HepG2 (cell line): ENCODE results near the gene TMEM131L. TPM values are rescaled to one million over a fixed set of nuclear protein-coding genes. Genes with fewer than 3 reads are reported as not detected.

Experiments used
- AKAP8 ChIP-seq: sonication (generic); formaldehyde crosslinking; IDR thresholded peaks from 2 replicates; pipeline ENCODE4 v1.5.1; 2020; ENCODE audit warnings: mild to moderate bottlenecking, missing genetic modification reagents
- ARHGAP35 ChIP-seq: sonication (generic); formaldehyde crosslinking; IDR thresholded peaks from 2 replicates; pipeline ENCODE4 v1.9.0; 2022; ENCODE audit warnings: mild to moderate bottlenecking, inconsistent platforms, moderate library complexity, missing genetic modification reagents, borderline replicate concordance
- CBX5 ChIP-seq: sonication (generic); formaldehyde crosslinking; IDR thresholded peaks from 2 replicates; pipeline ENCODE4 v1.4.0; 2020; ENCODE audit warnings: missing genetic modification reagents, borderline replicate concordance
- CREB1 ChIP-seq, 2 experiments: fragments of 450-650 bp in 1 of 2; IDR thresholded peaks; 2 replicates each; pipeline ENCODE4 v1.6.1; 2016 to 2017; ENCODE audit warnings: control low read depth in 1 of 2, mild to moderate bottlenecking in 1 of 2, missing compliant biosample characterization in 1 of 2, missing genetic modification characterization in 1 of 2
- DRAP1 ChIP-seq: IDR thresholded peaks from 2 replicates; pipeline ENCODE4 v1.6.1; 2016; ENCODE audit warnings: missing genetic modification reagents, missing compliant biosample characterization
- GATAD2A ChIP-seq: IDR thresholded peaks from 2 replicates; pipeline ENCODE4 v1.6.1; 2016
- GPN1 ChIP-seq: sonication (generic); formaldehyde crosslinking; IDR thresholded peaks from 2 replicates; pipeline ENCODE4 v1.5.1; 2020; ENCODE audit warnings: missing genetic modification reagents, borderline replicate concordance
- HNRNPUL1 ChIP-seq: fragments of 200-400 bp; formaldehyde crosslinking; IDR thresholded peaks from 2 replicates; pipeline ENCODE4 v1.6.1; 2017; ENCODE audit warnings: low read depth, mild to moderate bottlenecking, low read length, moderate library complexity
- IRF1 ChIP-seq: sonication (generic); formaldehyde crosslinking; IDR thresholded peaks from 2 replicates; pipeline ENCODE4 v1.4.0; 2020; ENCODE audit warnings: low read depth, mild to moderate bottlenecking, missing genetic modification reagents
- KDM3A ChIP-seq: IDR thresholded peaks from 2 replicates; pipeline ENCODE4 v1.6.1; 2018; ENCODE audit warnings: low read depth, missing compliant biosample characterization
- NFIC ChIP-seq: IDR thresholded peaks from 2 replicates; pipeline ENCODE4 v1.6.1; 2012; ENCODE audit warnings: mild to moderate bottlenecking, low read length, inconsistent platforms
- PHF20 ChIP-seq: sonication (generic); formaldehyde crosslinking; IDR thresholded peaks from 2 replicates; pipeline ENCODE4 v1.5.0; 2020; ENCODE audit warnings: mild to moderate bottlenecking, missing genetic modification reagents
- ZBTB33 ChIP-seq: sonication (generic); formaldehyde crosslinking; IDR thresholded peaks from 2 replicates; pipeline ENCODE4 v1.4.0; 2020; ENCODE audit warnings: missing genetic modification reagents
- ZBTB38 ChIP-seq: sonication (generic); formaldehyde crosslinking; IDR thresholded peaks from 2 replicates; pipeline ENCODE4 v1.5.1; 2020; ENCODE audit warnings: mild to moderate bottlenecking, missing genetic modification reagents
- ZEB1 ChIP-seq: IDR thresholded peaks from 2 replicates; pipeline ENCODE4 v1.6.1; 2012; ENCODE audit warnings: mild to moderate bottlenecking, low read depth, inconsistent platforms; ENCODE audit not compliant: insufficient replicate concordance
- ZNF24 ChIP-seq: fragments of 450-650 bp; IDR thresholded peaks from 2 replicates; pipeline ENCODE4 v1.6.1; 2017; ENCODE audit warnings: antibody characterized with exemption, mild to moderate bottlenecking
- ZNF513 ChIP-seq: sonication (generic); formaldehyde crosslinking; conservative IDR thresholded peaks from 2 replicates; pipeline ENCODE4 v1.5.0; 2020; ENCODE audit warnings: missing genetic modification reagents
- ZNF547 ChIP-seq: sonication (generic); formaldehyde crosslinking; IDR thresholded peaks from 2 replicates; pipeline ENCODE4 v1.5.1; 2020; ENCODE audit warnings: mild to moderate bottlenecking, missing genetic modification reagents
- ZNF558 ChIP-seq: sonication (generic); formaldehyde crosslinking; IDR thresholded peaks from 2 replicates; pipeline ENCODE4 v1.9.0; 2022; ENCODE audit warnings: mild to moderate bottlenecking, missing genetic modification reagents, borderline replicate concordance
- ZNF589 ChIP-seq: sonication (generic); formaldehyde crosslinking; conservative IDR thresholded peaks from 2 replicates; pipeline ENCODE4 v1.8.0; 2022; ENCODE audit warnings: mild to moderate bottlenecking, moderate library complexity, missing genetic modification reagents
- ZNF780A ChIP-seq: sonication (generic); formaldehyde crosslinking; IDR thresholded peaks from 2 replicates; pipeline ENCODE4 v1.8.0; 2022; ENCODE audit warnings: mild to moderate bottlenecking, missing genetic modification reagents, moderate library complexity
- ZNF781 ChIP-seq: sonication (generic); formaldehyde crosslinking; IDR thresholded peaks from 2 replicates; pipeline ENCODE4 v1.5.1; 2020; ENCODE audit warnings: borderline replicate concordance, mild to moderate bottlenecking, missing genetic modification reagents; ENCODE audit errors: not compliant biosample characterization
- ZNF800 ChIP-seq: sonication (generic); formaldehyde crosslinking; IDR thresholded peaks from 2 replicates; pipeline ENCODE4 v1.4.0; 2020; ENCODE audit warnings: missing genetic modification reagents
- polyA plus RNA-seq, 8 experiments: library from polyadenylated mRNA; depleted of rRNA in 3 of 8; stranded (reverse) in 7 of 8; unstranded in 1 of 8; fragments of >200 nt; fragmentation: Illumina TruSeq in 4 of 8; extraction: Trizol in 4 of 8; gene quantifications; 2 replicates each; pipeline versions ENCODE4 v1.2.1 to v1.2.3, GENCODE V29; 2011 to 2016; ENCODE audit warnings: low read depth in 4 of 8, missing spikeins in 1 of 8, mixed read lengths in 1 of 8; ENCODE audit not compliant: insufficient read depth in 1 of 8
- total RNA-seq, 5 experiments: library from RNA; depleted of rRNA; stranded (reverse); fragments of >200 nt; fragmentation: Illumina TruSeq; extraction: Trizol; gene quantifications; 2 replicates each; pipeline ENCODE4 v1.2.3, GENCODE V29; 2016; ENCODE audit warnings: low read depth in 1 of 5

TMEM131L gene
- total and polyA plus RNA-seq, 2 of the 13 experiments (the other 11 are each of a cell fraction or from before 2014, with no cell fraction given), result 2.2 to 4.5 TPM

- TF ChIP-seq ZNF800, result 0 out of 2 replicates have a peak, but pooled peaks have one; percentile 45
- TF ChIP-seq AKAP8 (CRISPR knock-in tag), result no peak
- TF ChIP-seq PHF20 (CRISPR knock-in tag), result no peak
- no peak for TF ChIP-seq NFIC
- TF ChIP-seq IRF1 (CRISPR knock-in tag), result no peak
- TF ChIP-seq ARHGAP35, result no peak
- peak; percentile 31; the same call in 1 of the 2 replicates for TF ChIP-seq ZBTB33
- 0 out of 2 replicates have a peak, but pooled peaks have one; percentile 23 for TF ChIP-seq DRAP1
- TF ChIP-seq ZNF513 (CRISPR knock-in tag), result no peak
- TF ChIP-seq ZNF781 (CRISPR knock-in tag), result no peak
- TF ChIP-seq GATAD2A (CRISPR knock-in tag), result peak; percentile 59
- no peak for TF ChIP-seq GPN1
- no peak for TF ChIP-seq ZEB1
- TF ChIP-seq CREB1 (IDR thresholded peaks at IDR 0.05), result no peak
- no peak for TF ChIP-seq CREB1 (CRISPR knock-in tag; IDR thresholded peaks at IDR 0.05)
- no peak for TF ChIP-seq ZNF24
- no peak for TF ChIP-seq ZBTB38
- no peak for TF ChIP-seq ZNF780A (CRISPR knock-in tag)
- TF ChIP-seq ZNF589 (CRISPR knock-in tag), result no peak
- TF ChIP-seq KDM3A, result 0 out of 2 replicates have a peak, but pooled peaks have one; percentile 38
- no peak for TF ChIP-seq ZNF547 (CRISPR knock-in tag)
- peak; percentile 60; the same call in 1 of the 2 replicates for TF ChIP-seq CBX5
- no peak for TF ChIP-seq ZNF558 (CRISPR knock-in tag)
- TF ChIP-seq HNRNPUL1, result no peak
Measured at GRCh38 chr4:153432965-153433753, 33.0 kb upstream of the TMEM131L start (continued).
